SK-N-SH (cell line): Measurements from ENCODE around the gene DLL1.

ENCODE experiments used
- EP300 ChIP-seq, 2 experiments: IDR thresholded peaks; 2 replicates each; pipeline versions ENCODE4 v1.4.0 to v1.6.1; 2012; ENCODE audit warnings: borderline replicate concordance in 1 of 2, low read depth in 1 of 2, low read length in 1 of 2
- MXI1 ChIP-seq: IDR thresholded peaks from 2 replicates; pipeline ENCODE4 v1.6.1; 2012; ENCODE audit warnings: mild to moderate bottlenecking, low read depth, low read length, improper control_type of control experiment
- REST ChIP-seq: IDR thresholded peaks from 2 replicates; pipeline ENCODE4 v1.6.1; 2012; ENCODE audit warnings: mild to moderate bottlenecking, low read depth, low read length, moderate library complexity
- TF ChIP-seq, protein P1 (sequence below): IDR thresholded peaks from 2 replicates; pipeline ENCODE4 v1.4.0; 2012; ENCODE audit warnings: low read depth, borderline replicate concordance

DNA sequence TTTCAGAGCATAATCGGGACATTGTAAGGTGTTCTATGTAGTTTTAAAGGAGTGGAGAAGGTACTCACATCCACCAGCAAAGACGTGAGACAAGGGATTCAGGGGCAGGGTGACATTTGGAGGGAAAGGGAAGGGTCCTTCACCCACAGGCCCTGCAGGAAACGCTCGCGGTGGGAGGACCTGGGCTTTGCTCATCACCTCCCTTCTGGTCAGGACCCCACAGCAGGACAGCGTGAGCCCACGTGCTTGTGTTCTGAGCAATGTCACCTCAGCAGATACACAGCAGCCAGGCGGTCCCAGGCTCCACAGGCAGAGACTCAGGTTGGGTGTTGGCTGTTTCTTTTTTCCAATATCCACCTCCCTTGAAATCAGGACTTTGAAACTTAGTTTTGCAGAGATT, 27.5 kb downstream of the DLL1 start:
- TF ChIP-seq EP300 (IDR thresholded peaks at IDR 0.05; ENCODE audit: borderline replicate concordance in 1 of 2, low read depth in 1 of 2, low read length in 1 of 2) (no peak), MXI1 (no peak), REST (no peak)
- TF ChIP-seq, protein P1, sequence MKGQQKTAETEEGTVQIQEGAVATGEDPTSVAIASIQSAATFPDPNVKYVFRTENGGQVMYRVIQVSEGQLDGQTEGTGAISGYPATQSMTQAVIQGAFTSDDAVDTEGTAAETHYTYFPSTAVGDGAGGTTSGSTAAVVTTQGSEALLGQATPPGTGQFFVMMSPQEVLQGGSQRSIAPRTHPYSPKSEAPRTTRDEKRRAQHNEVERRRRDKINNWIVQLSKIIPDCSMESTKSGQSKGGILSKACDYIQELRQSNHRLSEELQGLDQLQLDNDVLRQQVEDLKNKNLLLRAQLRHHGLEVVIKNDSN, result no peak
